NK-92 (cell line): ENCODE measurements around the gene KAZN.

Experiments used
- DNase-seq: peaks from one replicate; lab custom pipeline; 2025; ENCODE audit not compliant: unreplicated experiment; lab: John Stamatoyannopoulos, UW

The KAZN gene

GRCh38 chr1:15043934-15044333 lies 445.4 kb downstream of the KAZN start:
- no peak for DNase-seq

DNA sequence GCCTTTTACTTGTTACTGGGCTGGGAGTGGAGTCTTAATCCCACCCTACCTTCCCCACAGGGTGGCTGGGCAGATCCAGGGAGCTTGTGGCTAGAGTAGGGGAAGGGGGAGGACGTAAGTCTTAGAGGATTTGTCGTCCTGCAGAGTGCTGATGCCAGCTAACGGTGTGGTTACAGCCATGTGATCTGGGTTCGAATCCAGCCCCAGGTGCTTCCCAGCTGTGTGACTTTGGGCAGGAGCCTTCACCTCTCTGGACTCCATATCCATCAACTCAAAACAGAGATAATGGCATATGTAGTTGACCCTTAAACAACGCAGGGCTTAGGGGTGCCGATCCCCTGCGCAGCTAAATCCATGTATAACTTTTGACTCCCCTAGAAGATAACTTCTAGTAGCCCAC lies 446.6 kb downstream of the KAZN start:
- no peak for DNase-seq

GRCh38 chr1:15046487-15047165 lies 448.1 kb downstream of the KAZN start:
- no peak for DNase-seq

- DNase-seq, result no peak
Observed at GRCh38 chr1:15047237-15047636, 448.8 kb downstream of the KAZN start.

DNA sequence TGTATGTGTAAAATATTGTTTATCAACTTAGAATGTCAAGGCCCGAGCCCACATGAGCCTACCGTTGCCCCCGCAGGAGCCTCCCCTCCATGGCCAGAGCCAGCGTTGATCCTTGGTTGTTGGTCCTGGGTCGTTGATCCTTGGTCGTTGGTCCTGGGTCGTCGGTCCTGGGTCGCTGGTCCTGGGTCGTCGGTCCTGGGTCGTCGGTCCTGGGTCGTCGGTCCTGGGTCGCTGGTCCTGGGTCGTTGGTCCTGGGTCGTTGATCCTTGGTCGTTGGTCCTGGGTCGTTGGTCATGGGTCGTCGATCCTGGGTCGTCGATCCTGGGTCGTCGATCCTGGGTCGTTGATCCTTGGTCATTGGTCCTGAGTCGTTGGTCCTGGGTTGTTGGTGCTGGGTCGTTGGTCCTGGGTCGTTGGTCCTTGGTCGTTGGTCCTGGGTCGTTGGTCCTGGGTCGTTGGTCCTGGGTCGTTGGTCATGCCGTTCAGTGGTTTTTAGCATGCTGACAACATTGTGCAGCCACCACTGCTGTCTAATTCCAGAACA lies 450.0 kb downstream of the KAZN start:
- no peak for DNase-seq

- DNase-seq, result no peak
Observed at GRCh38 chr1:15049067-15049466, 450.6 kb downstream of the KAZN start.

DNA sequence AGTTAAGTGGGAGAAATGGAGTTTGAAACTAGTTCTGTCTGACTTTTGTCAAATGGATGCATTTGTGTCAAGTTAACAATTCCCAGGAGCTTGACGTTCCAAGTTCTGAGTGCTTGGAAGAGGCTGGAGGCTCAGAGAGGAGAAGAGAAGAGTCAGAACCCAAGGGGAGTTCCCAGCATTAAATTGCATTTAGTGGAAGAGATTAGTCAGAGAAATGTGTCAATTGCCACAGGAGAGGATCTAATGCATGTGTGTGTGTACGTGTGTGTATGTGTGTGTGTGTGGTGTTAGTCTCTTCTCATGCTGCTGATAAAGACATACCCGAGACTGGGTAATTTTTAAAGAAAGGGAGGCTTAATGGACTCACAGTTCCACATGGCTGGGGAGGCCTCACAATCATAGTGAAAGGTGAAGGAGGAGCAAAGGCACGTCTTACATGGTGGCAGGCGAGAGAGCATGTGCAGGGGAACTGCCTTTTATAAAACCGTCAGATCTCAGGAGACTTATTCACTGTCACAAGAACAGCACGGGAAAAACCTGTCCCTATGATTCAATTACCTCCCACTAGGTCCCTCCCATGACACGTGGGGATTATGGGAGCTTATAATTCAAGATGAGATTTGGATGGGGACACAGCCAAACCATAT lies 453.5 kb downstream of the KAZN start:
- DNase-seq, result no peak

DNA sequence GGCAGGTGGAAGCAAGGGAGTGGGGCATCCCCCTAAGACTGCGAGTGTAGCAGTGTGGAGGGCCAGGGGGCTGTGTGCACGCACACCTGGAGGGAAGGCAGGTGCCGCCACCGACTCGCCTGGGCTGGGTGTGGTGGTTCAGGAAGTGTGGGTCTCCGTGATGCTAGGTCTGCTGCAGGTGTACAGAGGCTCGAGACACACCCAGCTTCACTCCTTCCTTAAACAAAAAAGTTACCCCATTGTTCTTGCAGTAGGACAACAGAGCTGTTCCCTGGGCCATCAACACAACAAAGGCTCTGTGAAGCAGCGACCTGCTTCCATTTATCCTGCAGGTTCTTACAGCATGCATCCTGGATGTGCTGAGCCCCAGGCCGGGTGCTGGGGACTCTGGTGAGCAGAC lies 454.7 kb downstream of the KAZN start:
- no peak for DNase-seq

GRCh38 chr1:15055736-15056415 lies 457.4 kb downstream of the KAZN start:
- DNase-seq, result no peak

DNA sequence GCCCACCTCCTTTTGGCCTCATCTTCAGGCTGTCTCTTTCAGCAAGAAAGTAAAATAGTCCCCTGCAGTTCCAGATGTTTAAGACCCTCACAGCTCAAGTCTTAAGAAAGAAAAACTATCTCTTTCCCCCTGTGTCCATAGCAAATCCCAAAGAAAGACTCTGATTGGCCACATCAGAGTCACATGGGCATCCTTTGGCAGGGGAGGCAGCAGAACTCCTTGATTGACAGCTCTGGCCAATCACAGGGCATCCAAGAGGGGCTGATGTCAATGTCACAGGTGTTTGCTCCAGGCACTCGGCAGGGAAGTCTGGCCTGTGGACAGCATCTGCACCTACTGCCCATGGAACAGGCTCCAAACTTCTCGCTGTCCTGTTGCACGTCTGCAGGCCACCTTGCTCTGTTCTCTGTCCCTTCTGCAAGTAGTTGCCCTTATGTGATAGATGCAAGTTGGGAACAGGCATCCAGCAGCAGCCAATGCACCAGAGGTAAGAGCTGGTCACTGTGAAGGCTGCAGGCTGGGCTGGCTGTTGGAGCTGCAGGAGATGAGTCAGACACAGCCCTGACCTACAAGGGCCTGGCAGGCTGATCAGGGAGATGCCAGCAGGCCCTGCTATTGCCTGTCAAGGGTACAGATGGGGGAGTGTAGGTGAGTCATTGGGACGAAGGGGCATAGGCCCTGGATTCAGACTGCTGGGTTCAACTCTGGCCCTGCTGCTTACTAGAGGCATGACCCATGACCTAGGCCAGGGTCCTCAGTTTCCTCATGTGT lies 458.2 kb downstream of the KAZN start:
- no peak for DNase-seq

DNA sequence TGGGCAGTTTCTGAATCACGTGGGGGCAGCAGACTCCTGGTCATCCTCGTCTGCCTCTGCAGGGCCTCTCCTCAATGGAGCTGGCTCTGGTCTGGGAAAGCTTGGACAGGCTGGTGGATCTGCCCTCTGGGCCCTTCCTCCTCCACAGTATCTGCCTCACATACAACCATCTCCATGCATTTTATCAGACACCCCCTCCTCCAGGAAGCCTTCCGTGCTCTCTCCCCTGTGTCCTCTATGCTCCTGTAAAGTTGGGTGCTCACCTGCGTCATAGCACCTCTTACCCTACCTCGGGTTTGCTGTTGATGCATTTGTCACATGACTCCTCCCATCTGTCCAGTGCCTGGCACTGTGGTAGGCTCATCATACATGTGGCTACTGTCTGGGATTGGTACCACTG lies 459.3 kb downstream of the KAZN start:
- no peak for DNase-seq

DNA sequence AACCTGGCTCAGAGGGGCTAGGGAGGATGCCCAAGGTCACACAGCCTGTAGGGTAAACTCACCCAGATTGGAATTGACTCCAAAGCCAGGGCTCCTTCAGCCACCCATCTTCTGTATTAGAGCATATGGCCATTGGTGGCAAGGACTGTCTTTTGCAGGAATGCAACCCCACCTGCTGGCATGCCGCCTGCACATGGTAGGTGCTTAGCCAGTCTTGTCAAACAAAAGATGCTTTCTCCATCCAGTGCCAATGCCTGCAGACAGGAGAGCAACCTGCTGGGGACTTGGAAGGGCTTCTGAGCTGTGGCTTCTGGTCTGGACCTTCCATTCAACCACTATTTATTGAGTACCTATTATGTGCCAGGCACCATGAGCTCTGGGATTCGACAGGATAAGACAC lies 459.8 kb downstream of the KAZN start:
- DNase-seq, result no peak

- DNase-seq, result no peak
Observed at GRCh38 chr1:15060104-15060503, 461.6 kb downstream of the KAZN start.

DNA sequence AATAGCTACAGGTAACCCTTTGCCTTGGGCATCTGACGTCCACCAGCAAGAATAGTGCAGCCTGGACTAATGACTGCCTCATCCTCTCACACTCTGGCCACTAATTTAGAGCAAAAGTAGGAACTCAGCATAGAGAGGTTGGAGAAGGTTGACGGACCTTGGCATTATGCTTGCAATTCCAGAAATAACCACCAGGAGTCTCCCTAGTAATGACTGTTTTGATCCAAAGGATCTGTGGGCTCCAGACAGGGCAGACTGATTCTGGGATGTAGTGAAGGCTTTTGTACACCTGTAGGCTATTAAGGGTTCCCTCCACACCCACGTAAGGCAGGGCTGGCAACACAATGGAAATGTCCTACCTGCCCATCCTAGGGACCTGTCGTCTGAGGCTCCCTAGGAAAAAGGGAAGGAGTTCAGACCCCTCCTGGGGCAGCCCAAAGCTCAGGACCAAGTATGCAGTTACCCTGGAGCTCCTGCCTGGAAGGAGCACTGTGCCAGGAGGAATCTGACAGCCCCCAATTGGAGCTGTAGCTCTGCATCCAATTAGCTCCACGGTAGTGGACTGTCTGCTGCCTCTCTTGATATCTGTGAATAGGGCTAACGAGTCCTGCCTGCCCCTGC lies 464.1 kb downstream of the KAZN start:
- DNase-seq, result no peak

GRCh38 chr1:15063346-15063745 lies 464.9 kb downstream of the KAZN start:
- no peak for DNase-seq

- no peak for DNase-seq
Observed at GRCh38 chr1:15063783-15064182, 465.3 kb downstream of the KAZN start.

DNA sequence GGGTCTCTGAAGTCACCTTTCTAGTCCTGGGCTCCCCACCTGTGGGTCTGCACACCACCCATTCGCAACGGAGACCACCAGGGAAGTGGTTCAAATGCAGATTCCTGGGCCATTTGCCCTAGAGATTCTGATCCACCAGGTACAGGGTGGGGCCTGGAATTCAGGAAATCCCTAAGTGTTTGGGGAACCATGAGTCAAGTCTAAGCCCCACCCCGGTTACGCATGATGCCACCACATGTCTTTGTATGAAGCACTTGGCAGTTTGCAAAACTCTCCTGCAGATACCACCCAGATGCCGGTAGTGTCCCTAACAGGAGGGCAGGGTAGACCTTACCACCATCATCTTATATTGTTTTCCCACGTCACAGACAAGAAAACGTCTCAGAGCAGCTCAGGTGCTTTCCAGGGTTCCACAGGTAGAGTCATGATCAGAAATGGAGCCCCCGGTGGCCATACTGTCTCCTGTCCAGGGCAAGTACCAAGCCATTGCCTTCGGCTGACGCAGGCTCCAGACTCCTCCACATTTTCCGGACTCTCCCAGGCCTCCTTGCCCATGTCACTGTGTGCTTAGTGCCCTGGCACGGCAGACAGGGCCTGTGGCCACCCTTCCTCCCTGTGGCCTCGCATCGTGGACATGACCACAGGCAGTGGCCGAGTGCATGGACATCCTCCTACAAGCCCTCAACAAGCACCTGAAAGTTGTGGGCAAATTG lies 465.9 kb downstream of the KAZN start:
- DNase-seq, result no peak

- DNase-seq, result no peak
Observed at GRCh38 chr1:15065291-15065690, 466.8 kb downstream of the KAZN start.

GRCh38 chr1:15065736-15066135 lies 467.3 kb downstream of the KAZN start:
- DNase-seq, result no peak

GRCh38 chr1:15066191-15066590 lies 467.7 kb downstream of the KAZN start:
- DNase-seq, result no peak
